Tracheal epithelial cell (primary cell): ENCODE results near the gene PHOX2A. TPM values are rescaled to one million over a fixed set of nuclear protein-coding genes. Genes with fewer than 3 reads are reported as not detected.

Experiments
- total RNA-seq: library from RNA; depleted of rRNA; stranded (reverse); fragments of >200 nt; gene quantifications from 2 replicates; pipeline ENCODE4 v1.2.1, GENCODE V29; 2014

PHOX2A gene
- not detected in 2 replicates for total RNA-seq

DNA sequence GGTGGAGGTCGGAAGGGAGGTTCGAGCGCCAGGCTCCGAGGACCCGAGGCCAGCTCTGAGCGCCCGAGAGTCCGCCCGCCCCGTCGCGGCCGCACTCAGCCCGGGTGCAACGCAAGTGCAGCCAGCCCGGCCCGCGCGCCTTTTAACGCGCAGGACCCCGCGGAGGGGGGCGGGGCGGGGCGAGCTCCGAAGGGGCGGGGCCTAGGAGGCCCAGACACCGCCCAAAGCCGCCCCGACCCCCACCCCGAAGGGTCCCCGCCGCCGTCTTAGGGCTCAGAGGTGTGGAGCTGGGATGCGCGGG, at the start of gene PHOX2A:
PHOX2A (minus strand) TSS at position 117 of the 301 bp plus-strand sequence. CDS start 172 bp downstream, outside the sequence.

DNA sequence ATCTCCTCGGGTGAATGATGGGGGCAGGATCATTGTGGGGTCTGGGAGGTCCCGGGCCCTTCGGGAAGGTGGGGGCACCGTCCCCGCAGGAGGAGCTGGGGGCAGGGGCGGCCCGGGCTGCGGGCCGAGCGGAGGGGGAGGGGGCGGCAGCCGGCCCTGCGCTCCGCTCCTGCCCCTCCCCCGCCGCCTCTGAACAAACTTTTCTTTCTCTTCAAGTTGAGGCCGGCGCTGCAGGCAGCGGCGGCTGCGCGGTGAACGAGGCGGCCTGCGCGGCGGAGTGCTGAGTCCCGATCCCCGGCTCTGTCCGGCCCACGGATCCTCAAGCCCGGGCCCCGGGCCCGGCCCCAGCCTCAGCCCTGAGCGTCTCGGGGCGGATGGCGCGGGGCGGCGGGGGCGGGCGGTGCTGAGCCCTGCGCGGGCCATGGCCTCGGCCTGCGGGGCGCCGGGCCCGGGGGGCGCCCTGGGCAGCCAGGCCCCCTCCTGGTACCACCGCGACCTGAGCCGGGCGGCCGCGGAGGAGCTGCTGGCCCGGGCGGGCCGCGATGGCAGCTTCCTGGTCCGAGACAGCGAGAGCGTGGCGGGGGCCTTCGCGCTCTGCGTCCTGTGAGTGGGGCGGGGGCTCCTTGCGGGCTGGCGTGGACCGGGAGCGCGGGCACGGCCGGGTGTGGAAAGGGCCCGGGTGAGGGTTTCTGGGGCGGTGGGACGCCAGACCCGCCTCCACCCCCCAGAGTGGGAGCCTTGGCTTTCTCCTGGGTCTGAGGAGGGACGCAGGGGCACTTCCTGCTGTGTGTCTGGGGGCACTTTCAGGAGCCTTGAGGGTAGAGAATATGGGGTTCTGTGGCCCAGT, 19.2 kb downstream of the PHOX2A start, which contains the start of gene INPPL1:
INPPL1 (plus strand) TSS at position 204 of the 847 bp plus-strand sequence; CDS start at position 422, 218 bp downstream.

DNA sequence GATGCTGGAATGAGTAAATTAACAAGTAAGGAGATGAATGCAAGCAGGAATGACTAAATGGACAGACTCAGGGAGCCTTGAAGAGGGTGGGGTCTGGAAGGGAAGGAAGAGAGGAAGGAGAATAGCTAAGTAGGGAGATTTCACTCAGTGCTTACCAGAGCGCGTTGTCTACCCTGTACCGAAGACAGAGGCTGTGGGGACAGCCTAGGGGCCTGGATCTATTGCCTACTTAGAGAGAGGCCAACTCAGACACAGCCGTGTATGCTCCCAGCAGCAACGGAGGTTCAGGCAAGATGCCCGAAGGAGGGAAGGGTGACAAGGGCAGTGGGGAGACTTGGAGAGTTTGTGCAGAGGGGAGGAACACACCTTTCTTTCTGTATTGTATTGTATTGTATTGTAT, 27.3 kb downstream of the PHOX2A start, which contains the start of gene FOLR2:
FOLR2 (plus strand) TSS at position 157 of the 400 bp plus-strand sequence. CDS start 1,791 bp downstream, outside the sequence.

DNA sequence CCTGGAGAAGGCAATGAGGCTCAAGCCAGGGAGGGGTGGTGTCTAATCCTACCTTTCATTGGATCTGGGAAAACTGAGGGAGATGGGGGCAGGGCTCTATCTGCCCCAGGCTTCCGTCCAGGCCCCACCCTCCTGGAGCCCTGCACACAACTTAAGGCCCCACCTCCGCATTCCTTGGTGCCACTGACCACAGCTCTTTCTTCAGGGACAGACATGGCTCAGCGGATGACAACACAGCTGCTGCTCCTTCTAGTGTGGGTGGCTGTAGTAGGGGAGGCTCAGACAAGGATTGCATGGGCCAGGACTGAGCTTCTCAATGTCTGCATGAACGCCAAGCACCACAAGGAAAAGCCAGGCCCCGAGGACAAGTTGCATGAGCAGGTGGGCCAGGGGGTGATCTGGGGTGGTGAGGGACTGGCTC, 52.0 kb downstream of the PHOX2A start, which contains the start of gene FOLR1:
FOLR1 (plus strand) TSS at position 180 of the 421 bp plus-strand sequence; CDS start at position 214, 34 bp downstream.

Other genes starting within 250 kb of the PHOX2A start
- 0.24 and 0.64 TPM in 2 replicates for gene IL18BP, start 245.3 kb downstream of the PHOX2A start, total RNA-seq
- gene NUMA1, start 163.6 kb downstream of the PHOX2A start, total RNA-seq = 53.3 and 90.4 TPM in 2 replicates
- 3.2 and 4.8 TPM in 2 replicates for gene LRRC51, start 163.3 kb downstream of the PHOX2A start, total RNA-seq
- gene LAMTOR1, start 140.9 kb downstream of the PHOX2A start, total RNA-seq = 81.2 and 103 TPM in 2 replicates
- not detected in 2 replicates for gene TOMT, start 138.3 kb downstream of the PHOX2A start, total RNA-seq
- 14.3 and 15.2 TPM in 2 replicates for gene ANAPC15, start 131.5 kb downstream of the PHOX2A start, total RNA-seq
- gene FOLR3, start 108.5 kb downstream of the PHOX2A start, total RNA-seq = 10.7 and 14.2 TPM in 2 replicates
- 2.1 and 5.3 TPM in 2 replicates for gene FOLR1, start 52.0 kb downstream of the PHOX2A start, total RNA-seq
- gene FOLR2, start 27.4 kb downstream of the PHOX2A start, total RNA-seq = not detected in 2 replicates
- gene INPPL1, start 19.4 kb downstream of the PHOX2A start, total RNA-seq = 18.1 and 28.9 TPM in 2 replicates
- 34.7 and 49.4 TPM in 2 replicates for gene CLPB, start 190.4 kb upstream of the PHOX2A start, total RNA-seq